DMS114 treated with DMSO at 0.1 percent for 48 hours (cell line): ENCODE data around the gene AKAP6.
"Not testable (repeated sequence)": the region's sequence is repeated elsewhere in the genome, so short reads cannot be mapped to it uniquely, and the experiment has no call there.

Experiments
- DNase-seq: peaks from one replicate; lab custom pipeline; 2025; ENCODE audit not compliant: unreplicated experiment; lab: John Stamatoyannopoulos, UW

AKAP6 gene

GRCh38 chr14:32728976-32729375 lies 399.9 kb downstream of the AKAP6 start:
- DNase-seq = no peak

GRCh38 chr14:32731249-32731648 lies 402.2 kb downstream of the AKAP6 start:
- no peak for DNase-seq

- DNase-seq = no peak
Observed at GRCh38 chr14:32733015-32733414, 403.9 kb downstream of the AKAP6 start.

GRCh38 chr14:32734261-32734660 lies 405.2 kb downstream of the AKAP6 start:
- no peak for DNase-seq

- no peak for DNase-seq
Observed at GRCh38 chr14:32737621-32738020, 408.5 kb downstream of the AKAP6 start.

- no peak for DNase-seq
Observed at GRCh38 chr14:32738206-32738871, 409.2 kb downstream of the AKAP6 start.

- no peak for DNase-seq
Observed at GRCh38 chr14:32744811-32745445, 415.8 kb downstream of the AKAP6 start.

GRCh38 chr14:32754209-32754608 lies 425.1 kb downstream of the AKAP6 start:
- DNase-seq = no peak

- no peak for DNase-seq
Observed at GRCh38 chr14:32756173-32756572, 427.1 kb downstream of the AKAP6 start.

- no peak for DNase-seq
Observed at GRCh38 chr14:32756775-32757174, 427.7 kb downstream of the AKAP6 start.

- DNase-seq = no peak
Observed at GRCh38 chr14:32757568-32757967, 428.5 kb downstream of the AKAP6 start.

GRCh38 chr14:32761381-32761968 lies 432.4 kb downstream of the AKAP6 start:
- no peak for DNase-seq

GRCh38 chr14:32762886-32763285 lies 433.8 kb downstream of the AKAP6 start:
- no peak for DNase-seq

- no peak for DNase-seq
Observed at GRCh38 chr14:32763673-32764072, 434.6 kb downstream of the AKAP6 start.

GRCh38 chr14:32764131-32764530 lies 435.0 kb downstream of the AKAP6 start:
- no peak for DNase-seq

GRCh38 chr14:32770422-32770821 lies 441.3 kb downstream of the AKAP6 start:
- DNase-seq = no peak

GRCh38 chr14:32774214-32774613 lies 445.1 kb downstream of the AKAP6 start:
- no peak for DNase-seq

GRCh38 chr14:32779840-32780239 lies 450.7 kb downstream of the AKAP6 start:
- no peak for DNase-seq

- DNase-seq = no peak
Observed at GRCh38 chr14:32784405-32784804, 455.3 kb downstream of the AKAP6 start.

GRCh38 chr14:32785585-32785984 lies 456.5 kb downstream of the AKAP6 start:
- DNase-seq = no peak

GRCh38 chr14:32786886-32787285 lies 457.8 kb downstream of the AKAP6 start:
- DNase-seq = no peak

- not testable (repeated sequence) for DNase-seq
Observed at GRCh38 chr14:32793033-32793432, 463.9 kb downstream of the AKAP6 start.
